HG03558 (cell line): Measurements from ENCODE around the gene OR2V2.
"Not testable (repeated sequence)": the region's sequence is repeated elsewhere in the genome, so short reads cannot be mapped to it uniquely, and the experiment has no call there.

ENCODE experiments used
- ATAC-seq: cut with Tn5 transposase; IDR thresholded peaks from one replicate; pipeline ENCODE4 v1.9.1; 2021; ENCODE audit warnings: moderate number of reproducible peaks; ENCODE audit not compliant: unreplicated experiment; ENCODE audit errors: extremely low read depth

The OR2V2 gene

GRCh38 chr5:181166812-181167733 is 19.7 kb downstream of the OR2V2 start:
- ATAC-seq = no peak

DNA sequence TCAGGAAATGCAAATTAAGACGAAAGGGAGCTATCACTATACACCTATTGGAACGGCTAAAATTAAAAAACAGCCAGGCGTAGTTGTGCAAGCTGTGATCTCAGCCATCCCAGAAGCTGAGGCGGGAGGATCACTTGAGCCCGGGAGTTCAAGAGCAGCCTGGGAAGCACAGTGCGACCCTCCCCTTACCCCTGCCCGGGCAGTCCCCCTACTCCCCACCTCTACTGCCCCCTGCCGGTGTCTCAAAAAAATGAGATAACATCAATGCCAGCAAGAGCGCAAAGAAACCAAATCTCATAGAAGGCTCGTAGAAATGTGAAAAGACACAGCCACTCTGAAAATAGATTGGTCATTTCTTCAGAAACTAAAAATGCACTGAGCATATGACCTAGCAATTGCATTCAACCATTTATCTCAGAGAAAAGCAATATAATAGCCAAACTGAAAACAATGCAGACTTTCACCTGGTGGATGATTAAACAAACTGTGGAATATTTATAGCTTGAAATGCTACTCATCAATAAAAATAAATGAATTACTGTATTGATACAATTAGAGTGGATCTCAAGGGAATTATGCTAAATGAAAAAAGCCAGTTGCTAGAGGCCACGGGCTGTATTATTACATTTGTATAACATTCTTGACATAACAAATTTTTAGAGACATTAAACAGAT is 20.6 kb downstream of the OR2V2 start:
- ATAC-seq = no peak

GRCh38 chr5:181168595-181169118 is 21.3 kb downstream of the OR2V2 start:
- no peak for ATAC-seq

GRCh38 chr5:181169459-181170236 is 22.3 kb downstream of the OR2V2 start:
- ATAC-seq = not testable (repeated sequence)

GRCh38 chr5:181170237-181170825 is 22.9 kb downstream of the OR2V2 start:
- no peak for ATAC-seq

GRCh38 chr5:181170996-181171395 is 23.6 kb downstream of the OR2V2 start:
- ATAC-seq = no peak

GRCh38 chr5:181171782-181172181 is 24.4 kb downstream of the OR2V2 start:
- ATAC-seq = no peak

DNA sequence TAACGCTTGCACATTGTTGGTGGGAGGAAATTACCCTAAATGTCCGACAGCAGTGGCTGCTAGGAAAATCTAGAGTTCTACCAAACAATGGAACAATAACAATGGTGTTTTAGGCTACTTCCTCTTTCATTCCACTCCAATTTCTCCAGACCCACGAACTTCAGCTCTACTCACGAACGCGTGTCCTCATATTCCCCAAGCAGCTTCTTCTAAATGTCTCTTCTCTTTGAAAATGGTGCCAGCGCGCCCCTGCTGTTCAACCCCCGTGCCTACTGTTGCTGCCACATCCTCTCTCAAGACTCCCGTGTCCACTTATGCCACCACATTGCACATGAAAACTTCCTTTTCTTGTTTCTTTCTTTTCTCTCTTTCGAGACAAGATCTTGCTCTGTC is 25.6 kb downstream of the OR2V2 start:
- ATAC-seq = no peak

GRCh38 chr5:181173420-181174342 is 26.3 kb downstream of the OR2V2 start:
- ATAC-seq = no peak

- ATAC-seq = no peak
Measured at GRCh38 chr5:181176254-181176952, 29.0 kb downstream of the OR2V2 start.

DNA sequence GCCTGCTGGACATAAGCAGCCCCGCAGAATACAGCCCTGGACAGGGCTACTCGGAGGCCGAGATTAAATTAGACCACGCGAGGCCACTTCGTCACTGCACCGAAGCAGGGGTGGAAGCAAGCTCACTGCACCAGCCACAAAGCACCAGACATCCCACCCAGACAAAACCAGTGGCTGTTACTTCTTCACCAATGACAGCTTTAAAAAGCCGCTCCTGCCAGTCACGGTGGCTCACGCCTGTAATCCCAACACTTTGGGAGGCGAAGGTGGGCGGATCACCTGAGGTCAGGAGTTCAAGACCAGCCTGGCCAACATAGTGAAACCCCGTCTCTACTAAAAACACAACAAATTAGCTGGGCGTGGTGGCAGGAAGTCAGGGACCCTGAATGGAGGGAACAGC is 30.2 kb downstream of the OR2V2 start:
- not testable (repeated sequence) for ATAC-seq

DNA sequence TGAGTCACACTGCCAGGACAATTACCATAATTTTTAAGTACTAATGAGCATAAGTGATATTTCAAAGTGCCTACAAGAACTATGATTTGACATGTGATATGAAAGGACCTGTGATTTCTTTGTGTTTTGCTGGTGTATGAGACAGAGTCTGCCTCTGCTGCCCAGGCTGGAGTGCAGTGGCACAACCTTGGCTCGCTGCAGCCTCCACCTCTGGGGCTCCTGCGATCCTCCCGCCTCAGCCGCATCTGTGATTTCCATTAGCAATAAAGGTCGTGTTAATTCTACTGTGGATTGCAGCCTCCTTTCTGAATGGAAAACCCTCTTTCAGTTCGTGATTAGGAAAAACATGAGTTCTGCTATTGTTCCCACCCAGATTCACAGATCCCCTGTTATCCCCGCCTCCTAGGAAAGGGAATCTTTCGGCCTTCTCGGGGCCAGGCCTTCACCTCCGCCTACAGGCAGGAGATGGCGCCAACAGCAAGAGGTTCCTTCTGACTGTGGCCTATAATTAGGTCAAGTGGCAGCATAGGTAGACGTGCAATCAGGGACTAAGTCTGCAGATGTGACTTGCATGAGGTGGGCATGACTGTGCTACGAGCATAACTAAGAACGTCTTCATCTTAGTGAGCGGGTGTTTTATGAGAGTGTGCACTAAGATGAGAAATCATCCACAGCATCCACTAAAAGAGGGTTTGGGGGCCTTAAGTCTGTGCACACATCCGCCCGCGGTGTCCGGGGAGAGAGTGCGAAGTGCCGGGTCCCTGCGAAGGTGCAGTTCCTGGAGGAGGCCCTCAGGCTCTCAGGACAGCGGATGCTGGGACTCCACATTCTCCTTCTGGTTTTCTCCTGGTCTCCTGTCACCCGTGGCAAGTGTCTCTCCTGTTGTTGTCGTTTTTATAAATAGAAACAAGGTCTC is 34.5 kb downstream of the OR2V2 start:
- ATAC-seq = peak; percentile 45

- ATAC-seq = no peak
Measured at GRCh38 chr5:181182651-181183050, 35.3 kb downstream of the OR2V2 start.

DNA sequence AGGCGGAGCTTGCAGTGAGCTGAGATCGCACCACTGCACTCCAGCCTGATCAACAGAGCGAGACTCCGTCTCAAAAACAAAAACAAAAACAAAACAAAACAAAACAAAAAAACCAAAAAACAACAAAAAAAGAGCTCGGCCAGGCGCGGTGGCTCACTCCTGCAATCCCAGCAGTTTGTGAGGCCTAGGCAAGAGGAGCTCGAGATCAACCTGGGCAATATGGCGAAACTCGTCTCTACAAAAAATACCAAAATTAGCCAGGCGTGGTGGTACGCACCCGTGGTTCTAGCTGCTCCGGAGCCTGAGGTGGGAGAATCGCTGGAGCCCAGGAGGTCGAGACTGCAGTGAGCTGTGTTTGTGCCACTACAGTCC is 37.4 kb downstream of the OR2V2 start:
- no peak for ATAC-seq

DNA sequence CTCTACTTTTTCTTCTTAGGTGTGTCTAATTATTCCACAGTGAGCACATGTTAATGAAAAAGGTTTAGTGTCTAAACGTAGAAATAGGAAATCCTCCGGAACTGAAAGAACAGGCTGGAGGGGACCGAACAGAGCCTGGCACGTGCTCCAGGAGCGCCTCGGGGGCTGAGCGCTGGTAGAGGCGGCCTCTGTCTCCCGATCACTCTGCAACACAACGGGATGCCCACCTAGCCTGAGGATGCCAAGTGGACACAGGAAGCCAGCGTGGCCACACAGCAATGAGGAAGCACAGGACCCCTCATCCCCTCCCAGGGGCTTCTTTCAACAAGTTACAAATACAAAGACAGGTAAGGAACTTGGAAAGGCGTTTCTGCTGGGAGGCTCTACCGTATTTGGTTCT is 38.2 kb downstream of the OR2V2 start:
- ATAC-seq = no peak

- ATAC-seq = no peak
Measured at GRCh38 chr5:181186022-181186421, 38.6 kb downstream of the OR2V2 start.

DNA sequence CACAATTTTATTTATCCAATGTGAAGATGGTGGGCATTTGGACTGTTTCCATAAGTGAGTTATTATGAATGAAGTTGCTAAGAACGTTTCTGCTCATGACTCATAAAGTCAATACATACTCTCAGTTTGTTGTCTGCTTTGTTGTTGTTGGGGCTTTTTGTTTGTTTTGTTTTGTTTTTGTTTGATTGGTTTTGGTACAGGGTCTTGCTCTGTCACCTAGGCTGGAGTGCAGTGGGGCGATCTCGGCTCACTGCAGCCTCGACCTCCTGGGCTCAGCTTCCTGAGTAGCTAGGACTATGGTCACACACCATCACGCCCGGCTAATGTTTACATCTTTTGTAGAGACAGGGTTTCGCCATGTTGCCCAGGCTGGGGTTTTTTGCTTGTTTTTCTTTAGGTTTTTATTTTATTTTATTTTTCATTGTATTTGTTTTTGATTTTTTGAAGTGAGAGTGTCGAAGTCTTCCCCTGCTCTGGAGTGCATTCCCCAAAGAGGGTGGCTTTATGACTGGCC is 39.7 kb downstream of the OR2V2 start:
- no peak for ATAC-seq
